ENCODE results near the gene TRIM31. TPM values are rescaled to one million over a fixed set of nuclear protein-coding genes. Genes with fewer than 3 reads are reported as not detected.

TRIM31 gene
- total and polyA plus RNA-seq, 2 experiments from 2014 or later, result not detected

DNA sequence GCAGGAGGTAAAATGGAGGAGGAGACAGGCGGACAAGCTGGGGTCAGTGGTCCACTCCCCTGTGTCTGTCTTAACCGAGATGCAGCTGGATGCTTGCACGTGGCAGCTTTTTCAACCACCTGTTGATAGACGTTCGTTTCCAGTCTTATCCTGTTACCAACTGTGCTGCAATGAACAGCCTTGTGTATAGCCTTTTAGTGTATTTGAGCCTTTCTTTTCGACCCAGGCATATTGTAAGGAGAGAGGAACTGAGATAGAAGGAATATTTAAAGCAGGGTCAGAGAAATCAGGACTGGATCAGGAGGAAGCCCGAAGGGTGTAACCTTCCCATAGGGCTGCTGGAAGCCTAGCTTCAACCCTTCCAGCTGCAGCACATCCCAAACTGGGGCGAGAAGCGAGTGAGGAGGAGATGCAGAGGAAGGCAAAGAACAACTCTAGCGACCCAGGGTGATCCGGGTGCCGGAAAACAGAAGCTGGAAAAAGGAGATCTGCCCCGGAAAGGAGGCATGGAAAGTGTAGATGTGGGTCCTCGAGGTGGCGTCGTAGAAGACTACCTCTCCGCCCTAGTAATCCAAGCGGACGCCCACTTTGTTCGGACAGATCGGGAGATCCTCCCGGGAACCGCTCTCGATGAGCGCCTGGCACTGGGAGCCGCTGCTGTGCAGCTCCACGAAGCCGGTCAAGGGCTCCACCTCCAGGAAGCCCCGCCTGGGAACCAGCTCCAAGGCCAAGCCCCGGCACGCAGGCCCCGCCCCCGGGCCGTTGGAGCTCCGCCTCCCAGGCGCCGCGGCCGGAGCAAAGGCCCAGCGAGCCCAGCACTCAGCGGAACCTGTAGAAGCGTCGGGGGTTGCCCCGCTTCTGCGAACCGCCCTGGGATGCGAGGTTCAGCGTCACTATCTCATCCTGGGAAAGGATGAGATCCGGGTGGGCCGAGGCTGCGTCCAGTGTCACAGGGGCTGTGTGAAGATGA, 11.2 kb downstream of the TRIM31 start:
- Histone ChIP-seq H2AFZ (peak overlapping the region; percentile 95), H4K20me1 (ENCODE audit: insufficient read depth) (no peaks in the 10 kb centered on the region), H3K4me3 (peak overlapping the region; percentile 70), H3K27ac (no peak overlapping the region), H3F3A (ENCODE audit: insufficient read depth) (peaks cover 9% of the 10 kb centered on the region; the same call in 1 of the 2 replicates), H3K4me2 (ENCODE audit: unreplicated experiment) (peak overlapping the region; percentile 89), H3K9me3 (ENCODE audit: low read depth) (no peaks in the 10 kb centered on the region), H3K9me2 (ENCODE audit: insufficient read depth) (no peaks in the 10 kb centered on the region), H3K4me1 (ENCODE audit: insufficient read depth) (peaks cover 16% of the 10 kb centered on the region; the same call in 1 of the 2 replicates), H3K27me3 (replicated peaks; ENCODE audit: insufficient read depth) (peaks cover 34% of the 10 kb centered on the region), H3K9ac (peak overlapping the region; percentile 72), H3K79me2 (ENCODE audit: insufficient read depth) (no peaks in the 10 kb centered on the region), H3K36me3 (ENCODE audit: low read depth) (no peaks in the 10 kb centered on the region)
- in situ Hi-C loops (cut with MboI), result no loop called here
- TF ChIP-seq EZH2 (IDR thresholded peaks at IDR 0.05; ENCODE audit: insufficient read depth, poor library complexity, severe bottlenecking), result no peak
- no peak for TF ChIP-seq EZH2phosphoT487 (IDR thresholded peaks at IDR 0.05; ENCODE audit: insufficient read depth, low read depth)
- peak; percentile 97 for DNase-seq
- 1% methylated on average over 45 to 51 of the region's 51 CpGs for WGBS, 2 experiments (ENCODE audit: low coverage in 1 of 2, low lambda C conversion rate in 2 of 2, missing lambda C conversion rate in 2 of 2)

DNA sequence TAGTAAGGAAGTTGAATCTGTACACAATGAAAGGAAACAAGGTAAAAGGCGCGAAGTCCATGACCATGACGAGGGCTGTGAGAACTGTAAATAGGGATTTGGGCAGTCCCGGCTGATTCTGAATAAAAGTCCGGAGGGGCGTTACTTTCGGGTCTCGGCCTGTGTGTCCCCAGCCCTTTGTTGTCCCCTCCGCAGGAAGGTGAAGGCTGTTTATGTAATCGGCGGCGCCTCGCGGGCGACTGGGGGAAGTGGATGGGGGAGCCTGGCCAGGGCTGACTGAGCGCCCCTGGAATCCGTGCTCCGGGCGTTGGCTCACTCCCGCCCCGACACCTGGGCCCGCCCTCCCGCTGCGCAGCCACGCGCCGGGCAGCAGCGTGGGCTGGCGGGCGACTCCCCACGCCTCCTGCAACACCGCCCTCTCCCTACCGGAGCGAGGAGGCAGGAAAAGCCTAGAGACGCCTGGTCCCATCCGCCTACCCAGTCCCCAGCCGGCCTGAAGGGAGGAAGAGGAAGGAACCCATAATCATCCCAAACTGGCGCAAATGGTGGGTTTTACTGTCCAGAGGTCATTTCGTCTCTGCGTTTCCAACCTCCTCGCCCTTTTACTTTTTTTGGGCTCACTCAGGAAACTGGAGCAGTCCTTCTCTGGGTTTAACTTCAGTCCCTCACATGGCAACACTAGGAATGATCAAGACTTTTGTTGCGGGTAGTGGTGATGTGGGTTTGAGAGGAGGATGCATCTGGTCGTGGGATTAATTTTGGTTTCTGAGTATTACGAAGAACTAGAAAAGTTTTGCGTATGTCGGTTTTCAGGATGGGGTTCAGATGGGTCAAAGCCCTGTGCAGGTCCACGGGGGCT, 12.1 kb downstream of the TRIM31 start:
- Histone ChIP-seq H3K9me2 (ENCODE audit: insufficient read depth) (no peaks in the 10 kb centered on the region), H3K4me1 (ENCODE audit: insufficient read depth) (peaks cover 16% of the 10 kb centered on the region; the same call in 1 of the 2 replicates), H4K20me1 (ENCODE audit: insufficient read depth) (no peaks in the 10 kb centered on the region), H3K36me3 (ENCODE audit: low read depth) (no peaks in the 10 kb centered on the region), H3K9me3 (ENCODE audit: low read depth) (no peaks in the 10 kb centered on the region), H3K27ac (no peak overlapping the region), H3K9ac (peak overlapping the region; percentile 7; the same call in 1 of the 2 replicates), H3K4me3 (peak overlapping the region; percentile 70), H2AFZ (peak overlapping the region; percentile 95), H3K79me2 (ENCODE audit: insufficient read depth) (no peaks in the 10 kb centered on the region), H3F3A (ENCODE audit: insufficient read depth) (peaks cover 9% of the 10 kb centered on the region; the same call in 1 of the 2 replicates), H3K27me3 (replicated peaks; ENCODE audit: insufficient read depth) (peaks cover 38% of the 10 kb centered on the region), H3K4me2 (ENCODE audit: unreplicated experiment) (peak overlapping the region; percentile 89)
- DNase-seq, result peak; percentile 50
- TF ChIP-seq EZH2 (IDR thresholded peaks at IDR 0.05; ENCODE audit: insufficient read depth, poor library complexity, severe bottlenecking) (peak; percentile 16), EZH2phosphoT487 (IDR thresholded peaks at IDR 0.05; ENCODE audit: insufficient read depth, low read depth) (no peak)
- in situ Hi-C loops (cut with MboI), result no loop called here
- WGBS, 2 experiments (ENCODE audit: low coverage in 1 of 2, low lambda C conversion rate in 2 of 2, missing lambda C conversion rate in 2 of 2), result 1 to 4% methylated on average over 29 to 45 of the region's 47 CpGs

DNA sequence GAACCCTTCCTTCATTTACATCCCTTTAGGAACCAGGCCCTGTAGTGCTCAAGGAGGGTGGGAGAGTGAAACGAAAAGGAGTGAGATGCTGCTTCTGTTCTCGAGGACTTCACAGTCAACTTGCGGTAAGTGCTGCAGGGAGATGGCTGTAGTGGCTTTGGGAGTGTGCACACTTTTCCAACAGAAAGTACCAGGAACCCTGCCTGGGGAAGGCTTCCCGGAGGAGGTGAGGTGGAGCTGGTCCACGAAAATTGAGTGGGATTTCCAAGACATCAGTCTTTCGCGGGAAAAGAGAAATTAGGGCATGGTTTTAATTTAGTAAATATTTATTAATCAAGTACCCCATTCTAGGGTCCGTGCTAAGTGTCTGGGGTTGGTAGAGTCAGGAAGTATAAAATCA, 12.7 kb downstream of the TRIM31 start:
- peak overlapping the region; percentile 95 for H2AFZ ChIP-seq
- peak overlapping the region; percentile 89 for H3K4me2 ChIP-seq (ENCODE audit: unreplicated experiment)
- H3K4me3 ChIP-seq, result peak overlapping the region; percentile 70
- H3K36me3 ChIP-seq (ENCODE audit: low read depth), result no peaks in the 10 kb centered on the region
- H3F3A ChIP-seq (ENCODE audit: insufficient read depth), result peaks cover 9% of the 10 kb centered on the region; the same call in 1 of the 2 replicates
- no peak overlapping the region for H3K9ac ChIP-seq
- no peak overlapping the region for H3K27ac ChIP-seq
- no peaks in the 10 kb centered on the region for H3K79me2 ChIP-seq (ENCODE audit: insufficient read depth)
- in situ Hi-C loops (cut with MboI), result no loop called here
- no peaks in the 10 kb centered on the region for H4K20me1 ChIP-seq (ENCODE audit: insufficient read depth)
- H3K9me3 ChIP-seq (ENCODE audit: low read depth), result no peaks in the 10 kb centered on the region
- H3K9me2 ChIP-seq (ENCODE audit: insufficient read depth), result no peaks in the 10 kb centered on the region
- no peak for DNase-seq
- peaks cover 40% of the 10 kb centered on the region for H3K27me3 ChIP-seq (replicated peaks; ENCODE audit: insufficient read depth)
- peaks cover 16% of the 10 kb centered on the region; the same call in 1 of the 2 replicates for H3K4me1 ChIP-seq (ENCODE audit: insufficient read depth)
- TF ChIP-seq EZH2phosphoT487 (IDR thresholded peaks at IDR 0.05; ENCODE audit: insufficient read depth, low read depth) (no peak), EZH2 (IDR thresholded peaks at IDR 0.05; ENCODE audit: insufficient read depth, poor library complexity, severe bottlenecking) (peak; percentile 59)
- WGBS, 2 experiments (ENCODE audit: low coverage in 1 of 2, low lambda C conversion rate in 2 of 2, missing lambda C conversion rate in 2 of 2), result 5% methylated on average over 8 of the region's 8 CpGs

All from GM23248 (cell line).